ENCODE results near the gene IL2RA.
"Not testable (repeated sequence)": the region's sequence is repeated elsewhere in the genome, so short reads cannot be mapped to it uniquely, and the experiment has no call there.

The IL2RA gene

GRCh38 chr10:6056411-6057135 lies 5.6 kb downstream of the IL2RA start:
- no peak for DNase-seq

- no peak for DNase-seq
Observed at GRCh38 chr10:6055929-6056328, 6.2 kb downstream of the IL2RA start.

GRCh38 chr10:6054884-6055283 lies 7.3 kb downstream of the IL2RA start:
- DNase-seq, result no peak

- no peak for DNase-seq
Observed at GRCh38 chr10:6053816-6054631, 8.1 kb downstream of the IL2RA start.

- no peak for DNase-seq
Observed at GRCh38 chr10:6053303-6053702, 8.9 kb downstream of the IL2RA start.

- no peak for DNase-seq
Observed at GRCh38 chr10:6052247-6053221, 9.6 kb downstream of the IL2RA start.

- DNase-seq, result no peak
Observed at GRCh38 chr10:6050801-6051445, 11.2 kb downstream of the IL2RA start.

- no peak for DNase-seq
Observed at GRCh38 chr10:6049031-6049400, 13.2 kb downstream of the IL2RA start.

GRCh38 chr10:6048281-6049030 lies 13.7 kb downstream of the IL2RA start:
- DNase-seq, result no peak

- no peak for DNase-seq
Observed at GRCh38 chr10:6047847-6048246, 14.3 kb downstream of the IL2RA start.

- no peak for DNase-seq
Observed at GRCh38 chr10:6046773-6047611, 15.2 kb downstream of the IL2RA start.

GRCh38 chr10:6045878-6046772 lies 16.0 kb downstream of the IL2RA start:
- DNase-seq, result no peak

- DNase-seq, result no peak
Observed at GRCh38 chr10:6045314-6045848, 16.8 kb downstream of the IL2RA start.

- no peak for DNase-seq
Observed at GRCh38 chr10:6044751-6045313, 17.3 kb downstream of the IL2RA start.

- no peak for DNase-seq
Observed at GRCh38 chr10:6044060-6044459, 18.1 kb downstream of the IL2RA start.

GRCh38 chr10:6043377-6043776 lies 18.8 kb downstream of the IL2RA start:
- not testable (repeated sequence) for DNase-seq

- DNase-seq, result no peak
Observed at GRCh38 chr10:6040205-6040604, 22.0 kb downstream of the IL2RA start.

GRCh38 chr10:6039711-6040110 lies 22.5 kb downstream of the IL2RA start:
- no peak for DNase-seq

- no peak for DNase-seq
Observed at GRCh38 chr10:6038071-6038631, 24.0 kb downstream of the IL2RA start.
